Stomach (tissue), 9 donors: Measurements from ENCODE around the gene CREB3. TPM values are rescaled to one million over a fixed set of nuclear protein-coding genes. Genes with fewer than 3 reads are reported as not detected.

Experiments
- DNase-seq, 2 donors: peaks; one replicate each; pipeline versions ENCODE4 v3.0.0 to v3.0.0-alpha.2; 2013 to 2019
- H3K27ac ChIP-seq, 5 donors: fragments of 200-600 bp in 4 of 5; sonication (generic) in 4 of 5; one replicate each; pipeline ENCODE4 v1.5.1; 2013 to 2019; ENCODE audit warnings: mild to moderate bottlenecking in 1 of 5, moderate library complexity in 1 of 5
- H3K27me3 ChIP-seq, 3 donors: fragments of 200-600 bp; sonication (generic); one replicate each; pipeline ENCODE4 v1.5.1; 2017 to 2019; ENCODE audit warnings: mixed run types in 1 of 3
- H3K36me3 ChIP-seq, 4 donors: fragments of 200-600 bp; sonication (generic); 1 replicate in 3 of 4; 2 replicates in 1 of 4; pipeline ENCODE4 v1.5.1; 2016 to 2019
- H3K4me1 ChIP-seq, 4 donors: fragments of 200-600 bp; sonication (generic); one replicate each; pipeline ENCODE4 v1.5.1; 2016 to 2019
- H3K4me3 ChIP-seq, 4 donors: fragments of 200-600 bp; sonication (generic) in 3 of 4; one replicate each; pipeline ENCODE4 v1.5.1; 2016 to 2019; ENCODE audit warnings: mild to moderate bottlenecking in 1 of 4
- H3K9me3 ChIP-seq, 4 donors: fragments of 200-600 bp; sonication (generic); one replicate each; pipeline ENCODE4 v1.5.1; 2016 to 2019
- EP300 ChIP-seq: sonication (generic); formaldehyde crosslinking; IDR thresholded peaks from one replicate; pipeline ENCODE4 v1.6.1; 2017; ENCODE audit warnings: antibody characterized with exemption
- POLR2A ChIP-seq, 4 donors: fragments of 450-650 bp; IDR thresholded peaks; one replicate each; pipeline ENCODE4 v1.6.1; 2016; ENCODE audit warnings: antibody characterized with exemption in 4 of 4, control low read depth in 2 of 4, mild to moderate bottlenecking in 1 of 4, moderate library complexity in 1 of 4
- POLR2AphosphoS5 ChIP-seq, 3 donors: sonication (generic); formaldehyde crosslinking; IDR thresholded peaks; one replicate each; pipeline ENCODE4 v1.6.1; 2016; ENCODE audit warnings: antibody characterized with exemption in 3 of 3
- WGBS, 5 donors: extraction: QIAGEN DNeasy Blood & Tissue Kit in 3 of 5; methylation state at CpG; one replicate each; pipeline versions ENCODE4 v1.1.5 to v1.1.7; 2013 to 2018; 5-methylcytosine and 5-hydroxymethylcytosine counted together
- intact Hi-C: fragments of 100-400 bp; cut with DNase I; formaldehyde crosslinking; loops from one replicate; pipeline ENCODE4 v1.15.1; 2023; ENCODE audit warnings: low total_unique reads
- polyA plus RNA-seq, 3 donors: library from polyadenylated mRNA; stranded (reverse); fragments of 200-250 nt; gene quantifications; one replicate each; pipeline ENCODE4 v1.2.3, GENCODE V29; 2013
- total RNA-seq, 5 donors: library from RNA; depleted of rRNA; stranded (reverse); fragments of >200 nt; gene quantifications; one replicate each; pipeline versions ENCODE4 v1.1.0 to v1.2.3, GENCODE V29; 2014 to 2016
- TF ChIP-seq, protein P1 (sequence below), 7 experiments: fragments of 450-650 bp in 4 of 7; fragments of 200-600 bp in 3 of 7; sonication (generic) in 3 of 7; IDR thresholded peaks; one replicate each; pipeline ENCODE4 v1.5.1; 2016 to 2019; ENCODE audit warnings: antibody characterized with exemption in 7 of 7, control low read depth in 2 of 7, mild to moderate bottlenecking in 1 of 7
- donor health status: healthy with polysubstance abuse.
- donor health status: Bipolar disorder and iron deficiency.
- donor health status: healthy.

The CREB3 gene
- total and polyA plus RNA-seq, 8 donors, result 29.4 to 84.0 (median 39.2) TPM

DNA sequence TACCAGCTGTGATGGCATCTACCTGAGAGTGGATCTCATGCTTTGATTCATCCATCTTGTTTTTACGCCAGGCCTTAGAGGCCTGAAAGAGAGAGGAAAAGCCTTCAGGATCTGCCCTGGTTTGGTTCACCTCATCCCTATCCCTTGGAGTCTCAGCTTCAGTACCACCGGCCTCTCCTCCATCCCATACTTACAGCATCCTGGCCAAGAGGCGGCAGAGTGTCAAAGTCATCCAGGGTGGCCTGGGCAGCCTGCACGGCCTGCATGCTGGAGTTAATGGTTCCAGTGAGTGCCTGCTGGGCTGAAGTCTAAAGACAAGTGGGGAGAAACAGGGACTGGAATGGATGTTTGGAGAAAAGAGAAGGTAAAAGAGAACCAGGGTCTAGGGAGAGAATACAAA, 12.9 kb upstream of the CREB3 start:
- Histone ChIP-seq H3K27ac (peak overlapping the region in 1 of 5 donors; percentile 42), H3K27me3 (no peaks in the 10 kb centered on the region), H3K4me1 (peaks cover 0 to 4% (median 0%) of the 10 kb centered on the region in 4 donors), H3K36me3 (peaks cover 100% of the 10 kb centered on the region in 4 donors), H3K4me3 (no peak overlapping the region), H3K9me3 (no peaks in the 10 kb centered on the region)
- 92 to 97% (median 94%) methylated on average over 4 of the region's 4 CpGs for WGBS, 5 donors
- TF ChIP-seq, protein P1, sequence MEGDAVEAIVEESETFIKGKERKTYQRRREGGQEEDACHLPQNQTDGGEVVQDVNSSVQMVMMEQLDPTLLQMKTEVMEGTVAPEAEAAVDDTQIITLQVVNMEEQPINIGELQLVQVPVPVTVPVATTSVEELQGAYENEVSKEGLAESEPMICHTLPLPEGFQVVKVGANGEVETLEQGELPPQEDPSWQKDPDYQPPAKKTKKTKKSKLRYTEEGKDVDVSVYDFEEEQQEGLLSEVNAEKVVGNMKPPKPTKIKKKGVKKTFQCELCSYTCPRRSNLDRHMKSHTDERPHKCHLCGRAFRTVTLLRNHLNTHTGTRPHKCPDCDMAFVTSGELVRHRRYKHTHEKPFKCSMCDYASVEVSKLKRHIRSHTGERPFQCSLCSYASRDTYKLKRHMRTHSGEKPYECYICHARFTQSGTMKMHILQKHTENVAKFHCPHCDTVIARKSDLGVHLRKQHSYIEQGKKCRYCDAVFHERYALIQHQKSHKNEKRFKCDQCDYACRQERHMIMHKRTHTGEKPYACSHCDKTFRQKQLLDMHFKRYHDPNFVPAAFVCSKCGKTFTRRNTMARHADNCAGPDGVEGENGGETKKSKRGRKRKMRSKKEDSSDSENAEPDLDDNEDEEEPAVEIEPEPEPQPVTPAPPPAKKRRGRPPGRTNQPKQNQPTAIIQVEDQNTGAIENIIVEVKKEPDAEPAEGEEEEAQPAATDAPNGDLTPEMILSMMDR (IDR thresholded peaks at IDR 0.05), result no peak
- no peak for TF ChIP-seq POLR2A (IDR thresholded peaks at IDR 0.05)
- no peak for TF ChIP-seq POLR2AphosphoS5 (IDR thresholded peaks at IDR 0.05)
- TF ChIP-seq EP300, result no peak
- intact Hi-C loops, result no loop called here
- no peak for DNase-seq

DNA sequence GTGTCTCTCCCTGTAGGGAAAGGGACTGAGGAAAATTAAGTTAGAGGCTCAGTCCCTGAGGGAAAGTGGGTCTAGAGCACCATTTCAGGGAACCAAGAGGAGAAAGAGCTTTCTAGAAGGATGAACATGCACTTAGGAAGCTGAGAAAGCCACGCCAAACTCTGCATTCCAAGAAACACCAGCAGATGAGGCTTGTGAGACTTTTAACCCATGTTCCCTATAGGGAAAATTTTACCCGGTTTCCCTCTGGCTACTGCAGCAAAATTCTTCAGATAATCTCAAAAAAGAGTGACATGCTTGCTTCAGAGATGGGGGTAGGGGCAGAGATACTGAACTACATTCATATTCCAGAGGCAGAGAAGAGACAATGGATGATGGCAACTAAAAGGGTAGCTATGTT, 9.0 kb upstream of the CREB3 start:
- DNase-seq, result no peak
- Histone ChIP-seq H3K27me3 (no peaks in the 10 kb centered on the region), H3K4me1 (peaks cover 16 to 34% (median 26%) of the 10 kb centered on the region in 4 donors), H3K9me3 (no peaks in the 10 kb centered on the region), H3K36me3 (peaks cover 73 to 83% (median 78%) of the 10 kb centered on the region in 4 donors), H3K27ac (peak overlapping the region in 1 of 5 donors; percentile 44), H3K4me3 (no peak overlapping the region)
- no peak for TF ChIP-seq POLR2AphosphoS5 (IDR thresholded peaks at IDR 0.05)
- no peak for TF ChIP-seq POLR2A (IDR thresholded peaks at IDR 0.05)
- TF ChIP-seq, protein P1 (IDR thresholded peaks at IDR 0.05), result no peak
- TF ChIP-seq EP300, result no peak
- intact Hi-C loops, result no loop called here
- 89 to 96% (median 94%) methylated on average over 2 of the region's 2 CpGs for WGBS, 5 donors

DNA sequence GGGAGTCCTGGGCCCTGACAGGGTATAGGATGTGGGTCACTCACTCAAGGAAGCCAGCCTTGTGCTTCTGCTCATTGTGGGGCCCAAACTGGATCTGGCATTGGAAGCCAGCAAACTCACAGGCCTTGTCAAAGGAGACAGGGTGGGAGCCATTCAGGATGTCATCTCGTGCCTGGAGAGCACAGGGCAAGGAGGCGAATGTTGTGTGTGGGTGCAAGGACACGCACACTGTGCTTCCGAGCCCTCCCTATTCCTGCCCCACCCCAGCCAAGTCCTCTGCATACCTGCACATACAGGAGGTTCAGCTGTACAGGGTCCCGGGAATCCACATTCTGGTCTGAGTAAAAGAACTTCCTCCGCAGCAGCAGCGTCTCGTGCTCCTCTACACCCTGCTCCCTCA, 8.6 kb upstream of the CREB3 start:
- Histone ChIP-seq H3K27me3 (no peaks in the 10 kb centered on the region), H3K9me3 (no peaks in the 10 kb centered on the region), H3K36me3 (peaks cover 68 to 78% (median 73%) of the 10 kb centered on the region in 4 donors), H3K27ac (peak overlapping the region in 1 of 5 donors; percentile 98), H3K4me1 (peaks cover 20 to 39% (median 31%) of the 10 kb centered on the region in 4 donors), H3K4me3 (no peak overlapping the region)
- no peak for DNase-seq
- WGBS, 5 donors, result 91 to 99% (median 96%) methylated on average over 7 to 8 of the region's 8 CpGs
- intact Hi-C loops, result no loop called here
- TF ChIP-seq, protein P1 (IDR thresholded peaks at IDR 0.05), result no peak
- TF ChIP-seq EP300 (no peak), POLR2AphosphoS5 (IDR thresholded peaks at IDR 0.05) (no peak), POLR2A (IDR thresholded peaks at IDR 0.05) (no peak)

GRCh38 chr9:35725362-35725761, 7.1 kb upstream of the CREB3 start:
- Histone ChIP-seq H3K9me3 (no peaks in the 10 kb centered on the region), H3K27ac (peak overlapping the region in 3 of 5 donors; percentile 39 to 100 (median 98)), H3K36me3 (peaks cover 54 to 63% (median 59%) of the 10 kb centered on the region in 4 donors), H3K27me3 (no peaks in the 10 kb centered on the region), H3K4me3 (no peak overlapping the region), H3K4me1 (peaks cover 34 to 53% (median 45%) of the 10 kb centered on the region in 4 donors)
- no peak for DNase-seq
- WGBS, 5 donors, result 93% methylated on average over 11 of the region's 11 CpGs
- intact Hi-C loops, result no loop called here
- TF ChIP-seq POLR2A (IDR thresholded peaks at IDR 0.05), result no peak
- no peak for TF ChIP-seq EP300
- TF ChIP-seq POLR2AphosphoS5 (IDR thresholded peaks at IDR 0.05), result no peak
- TF ChIP-seq, protein P1 (IDR thresholded peaks at IDR 0.05), result no peak
